NT2/D1 (cell line): ENCODE data around the gene POU5F2.

Experiments used
- SUZ12 ChIP-seq: IDR thresholded peaks from 2 replicates; pipeline ENCODE4 v1.6.1; 2011; ENCODE audit not compliant: insufficient read length, insufficient read depth; ENCODE audit errors: extremely low read depth
- YY1 ChIP-seq: IDR thresholded peaks from 2 replicates; pipeline ENCODE4 v1.6.1; 2011; ENCODE audit not compliant: insufficient read length, insufficient read depth
- ZNF274 ChIP-seq: IDR thresholded peaks from 2 replicates; pipeline ENCODE4 v1.6.1; 2011; ENCODE audit warnings: mild to moderate bottlenecking, low read depth, low read length

- TF ChIP-seq YY1 (no peak), ZNF274 (no peak), SUZ12 (no peak)
Observed at GRCh38 chr5:93782978-93783377, 41.6 kb upstream of the POU5F2 start.
